ENCODE measurements around the gene GPATCH11. TPM values are rescaled to one million over a fixed set of nuclear protein-coding genes. Genes with fewer than 3 reads are reported as not detected.

GPATCH11 gene
- 4.0 TPM for total RNA-seq

- DNase-seq (ENCODE audit: low read depth in 2 of 3, low spot score in 2 of 3), result peak; percentile 91 to 94 (median 92)
Measured at GRCh38 chr2:37083873-37084794, at the start of gene GPATCH11, which contains the start of gene HEATR5B. GPATCH11 (plus strand) TSS chr2:37084518; CDS start chr2:37088382, 3,864 bp downstream. HEATR5B (minus strand) TSS chr2:37084372; CDS start chr2:37083414, 958 bp downstream.

GRCh38 chr2:37037771-37038170 is 46.5 kb upstream of the GPATCH11 start:
- no peak for DNase-seq (ENCODE audit: low read depth in 2 of 3, low spot score in 2 of 3)

GRCh38 chr2:37039580-37039979 is 44.7 kb upstream of the GPATCH11 start:
- no peak for DNase-seq (ENCODE audit: low read depth in 2 of 3, low spot score in 2 of 3)

DNA sequence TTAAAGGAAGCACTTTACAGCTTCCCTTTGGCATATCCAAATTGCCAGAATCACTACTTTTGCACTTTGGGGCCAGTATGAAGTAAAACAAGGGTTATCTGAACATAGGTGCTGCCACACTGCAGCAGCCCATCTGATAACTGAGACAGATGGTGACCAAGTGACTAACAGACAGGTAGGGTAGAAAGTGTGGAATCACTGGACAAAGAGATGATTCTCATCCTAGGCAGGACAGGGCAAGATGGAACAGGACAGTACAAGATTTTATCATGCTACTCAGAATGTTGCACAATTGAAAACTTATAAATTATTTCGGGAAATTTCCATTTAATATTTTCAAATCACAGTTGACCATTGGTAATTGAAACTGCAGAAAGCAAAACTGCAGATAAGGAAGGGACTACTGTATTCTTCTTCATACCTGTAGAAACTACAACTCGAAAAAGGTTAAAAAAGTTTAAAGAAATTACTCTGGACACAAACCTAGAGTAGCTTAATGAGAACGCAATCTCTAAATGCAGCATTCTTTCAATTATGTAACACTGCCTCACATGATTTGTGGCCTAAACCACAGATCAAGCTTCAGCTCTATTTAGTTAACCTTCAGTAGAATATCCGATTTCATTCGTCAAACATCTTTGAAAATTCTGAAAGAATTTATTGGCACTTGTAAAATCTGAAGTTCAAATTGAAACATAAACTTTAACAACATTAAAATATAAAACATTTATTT is 31.6 kb upstream of the GPATCH11 start:
- no peak for DNase-seq (ENCODE audit: low read depth in 2 of 3, low spot score in 2 of 3)

DNA sequence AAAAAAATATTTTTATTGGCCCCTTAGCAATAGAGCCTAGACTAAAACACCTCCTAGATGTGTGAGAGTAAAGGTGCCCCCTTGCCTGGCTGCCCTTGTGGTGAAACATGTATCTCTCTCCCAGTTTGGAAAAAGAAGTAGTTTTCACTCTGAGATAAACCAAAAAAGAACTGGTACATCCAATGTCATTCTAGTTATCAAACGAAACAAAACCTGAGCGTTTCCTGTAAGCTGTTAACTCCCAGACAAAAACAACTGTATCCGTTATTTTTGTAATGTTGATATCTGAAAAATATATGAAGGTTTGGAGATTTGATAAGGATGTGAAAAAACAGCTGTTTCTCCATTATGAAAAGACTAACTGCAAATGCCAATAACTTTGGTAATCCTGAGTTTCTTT is 24.5 kb upstream of the GPATCH11 start:
- no peak for DNase-seq (ENCODE audit: low read depth in 2 of 3, low spot score in 2 of 3)

DNA sequence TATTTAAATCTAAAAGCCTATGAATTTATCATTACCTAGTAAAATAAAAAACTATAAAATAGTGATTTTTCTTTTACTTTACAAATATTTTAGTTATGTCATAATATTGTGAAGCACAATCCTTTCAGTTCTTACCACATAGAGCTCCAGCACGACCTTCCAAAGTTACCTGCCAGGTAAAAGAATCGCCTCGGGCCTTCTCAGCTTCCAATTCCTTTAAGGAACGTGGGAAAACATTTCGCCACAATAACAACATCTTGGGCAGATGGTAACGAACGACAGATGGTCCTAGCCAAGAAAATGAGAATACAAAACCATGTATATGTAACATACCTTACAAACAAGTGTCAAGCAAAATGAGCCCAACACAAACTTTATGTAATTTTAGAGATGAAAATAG is 23.9 kb upstream of the GPATCH11 start:
- no peak for DNase-seq (ENCODE audit: low read depth in 2 of 3, low spot score in 2 of 3)

DNA sequence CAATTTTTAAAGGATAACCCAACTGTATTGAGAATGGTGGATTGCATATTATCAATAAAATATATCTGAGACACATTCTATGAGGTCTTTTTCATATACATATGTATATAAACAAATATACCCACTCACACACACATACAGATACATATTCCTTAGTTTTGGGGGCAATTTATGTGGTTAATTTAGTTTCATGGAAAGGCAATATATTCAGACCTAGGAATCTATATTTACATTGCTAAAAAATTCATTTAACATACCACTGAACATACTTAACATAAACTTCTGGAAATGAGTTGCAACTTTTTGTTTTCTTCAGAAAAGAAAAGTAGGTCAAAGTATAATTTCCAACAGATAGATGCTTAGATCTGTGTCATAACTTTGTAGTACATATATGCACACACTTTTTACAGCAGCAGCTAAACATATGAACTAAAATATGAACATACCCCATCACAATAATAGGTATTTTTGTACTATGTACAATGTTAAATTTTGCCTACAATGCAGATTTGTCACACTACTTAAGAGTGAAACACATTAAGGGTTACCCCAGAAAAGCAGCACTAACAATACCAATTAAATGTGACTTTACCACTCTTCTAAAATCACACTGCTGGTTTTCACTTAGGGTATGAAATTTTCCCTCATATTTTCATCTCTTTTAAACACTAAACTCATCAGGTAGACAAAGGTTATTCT is 23.2 kb upstream of the GPATCH11 start:
- no peak for DNase-seq (ENCODE audit: low read depth in 2 of 3, low spot score in 2 of 3)

- no peak for DNase-seq (ENCODE audit: low read depth in 2 of 3, low spot score in 2 of 3)
Measured at GRCh38 chr2:37061776-37062175, 22.5 kb upstream of the GPATCH11 start.

DNA sequence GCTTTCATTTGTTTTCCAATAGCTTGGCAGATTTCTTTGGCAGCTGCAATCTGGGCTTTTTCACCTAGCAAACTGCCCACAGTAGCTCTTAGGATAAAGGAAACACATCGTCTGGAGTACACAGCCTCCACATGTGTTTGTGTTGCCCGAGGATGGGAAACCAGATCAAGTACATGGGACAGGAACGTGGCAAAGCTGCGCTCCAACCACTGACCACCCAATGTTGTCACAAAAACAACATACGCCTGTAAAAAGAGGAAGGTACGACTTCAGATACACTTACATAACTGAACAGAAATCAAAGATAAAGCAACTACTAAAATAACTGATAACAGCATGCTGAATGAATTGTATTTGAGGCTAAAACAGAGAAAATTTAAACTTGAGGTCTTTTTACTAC is 15.6 kb upstream of the GPATCH11 start:
- no peak for DNase-seq (ENCODE audit: low read depth in 2 of 3, low spot score in 2 of 3)

DNA sequence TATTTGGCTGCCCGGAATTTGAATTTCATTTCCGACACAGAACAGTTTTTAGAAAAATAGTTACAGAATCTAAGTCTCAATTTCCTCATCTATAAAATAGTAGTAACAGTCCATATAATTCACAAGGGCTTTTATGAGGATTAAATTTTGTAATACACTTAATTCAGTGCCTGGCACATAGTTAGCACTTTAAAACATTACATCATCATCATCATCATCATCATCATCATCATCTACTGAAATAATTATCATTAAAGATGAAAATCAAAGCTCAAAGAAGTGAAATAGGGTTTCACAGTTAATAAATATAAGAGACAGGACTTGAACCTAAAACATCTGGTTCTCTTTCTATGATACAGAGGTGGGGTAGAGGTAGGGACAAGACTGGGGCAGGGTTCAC is 13.4 kb upstream of the GPATCH11 start:
- DNase-seq (ENCODE audit: low read depth in 2 of 3, low spot score in 2 of 3), result no peak

- peak in 2 of 3 donors; percentile 67 to 92 for DNase-seq (ENCODE audit: low read depth in 2 of 3, low spot score in 2 of 3)
Measured at GRCh38 chr2:37080266-37080665, 4.1 kb upstream of the GPATCH11 start.

GRCh38 chr2:37080689-37081088 is 3.6 kb upstream of the GPATCH11 start:
- peak in 2 of 3 donors; percentile 42 to 62 for DNase-seq (ENCODE audit: low read depth in 2 of 3, low spot score in 2 of 3)

GRCh38 chr2:37084797-37085196 is 479 bp downstream of the GPATCH11 start:
- DNase-seq (ENCODE audit: low read depth in 2 of 3, low spot score in 2 of 3), result no peak

- peak in 1 of 3 donors; percentile 31 for DNase-seq (ENCODE audit: low read depth in 2 of 3, low spot score in 2 of 3)
Measured at GRCh38 chr2:37085731-37086147, 1.4 kb downstream of the GPATCH11 start.

DNA sequence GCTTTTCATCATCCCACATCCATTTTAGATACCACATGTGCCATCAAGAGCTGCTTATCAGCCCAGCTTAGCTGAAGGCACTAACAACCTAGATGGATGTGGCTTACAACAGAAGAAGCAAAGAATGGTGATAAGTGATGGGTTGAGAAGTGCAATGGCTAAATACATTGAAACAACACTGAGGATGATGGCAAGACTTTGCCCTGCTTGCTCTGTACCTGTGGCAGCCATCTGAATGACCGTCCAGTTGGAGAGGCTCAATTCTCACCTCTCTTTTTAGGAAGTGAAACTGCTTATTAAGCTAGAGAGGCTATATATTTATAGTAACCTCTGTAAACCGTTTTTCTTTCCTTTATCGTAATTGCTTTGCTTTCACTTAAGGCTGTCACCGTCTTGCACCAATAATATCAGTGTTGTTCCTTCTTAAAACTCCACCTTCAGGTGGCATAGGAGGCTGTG is 5.7 kb downstream of the GPATCH11 start:
- no peak for DNase-seq (ENCODE audit: low read depth in 2 of 3, low spot score in 2 of 3)

DNA sequence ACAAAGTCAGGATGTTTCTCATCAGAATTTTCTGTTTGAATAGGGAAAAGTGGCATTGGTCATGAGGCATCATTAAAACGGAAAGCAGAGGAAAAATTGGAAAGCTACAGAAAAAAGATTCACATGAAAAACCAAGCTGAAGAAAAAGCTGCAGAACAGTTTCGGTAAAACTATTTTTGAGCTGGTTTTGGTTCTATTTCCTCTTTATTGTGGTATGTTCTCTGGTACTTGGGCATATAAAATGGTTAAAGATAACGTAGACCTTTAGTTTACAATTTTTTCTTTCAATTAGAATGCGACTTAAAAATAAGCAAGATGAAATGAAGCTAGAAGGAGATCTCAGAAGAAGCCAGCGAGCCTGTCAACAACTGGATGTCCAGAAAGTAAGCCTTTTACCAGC is 7.6 kb downstream of the GPATCH11 start:
- no peak for DNase-seq (ENCODE audit: low read depth in 2 of 3, low spot score in 2 of 3)

GRCh38 chr2:37096568-37096967 is 12.2 kb downstream of the GPATCH11 start:
- DNase-seq (ENCODE audit: low read depth in 2 of 3, low spot score in 2 of 3), result no peak

GRCh38 chr2:37098416-37099118 is 14.2 kb downstream of the GPATCH11 start:
- DNase-seq (ENCODE audit: low read depth in 2 of 3, low spot score in 2 of 3), result no peak

DNA sequence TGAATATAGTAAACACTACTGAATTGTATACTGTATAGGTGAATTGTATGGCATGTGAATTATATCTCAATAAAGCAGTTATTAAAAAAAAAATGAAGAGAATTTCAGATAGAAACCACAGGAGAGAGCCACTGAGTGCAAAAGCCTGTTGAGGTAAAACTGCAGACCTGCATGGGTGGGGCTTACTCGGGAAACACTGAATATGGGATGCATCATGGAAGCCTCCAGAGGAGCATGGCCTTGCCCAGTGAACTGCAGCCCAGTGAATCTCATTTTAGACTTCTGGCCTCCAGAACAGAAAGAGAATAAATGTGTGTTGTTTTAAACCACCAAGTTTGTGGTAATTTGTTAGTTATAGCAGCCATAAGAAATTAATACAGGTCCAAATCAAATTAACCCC is 15.7 kb downstream of the GPATCH11 start:
- no peak for DNase-seq (ENCODE audit: low read depth in 2 of 3, low spot score in 2 of 3)

GRCh38 chr2:37102588-37102987 is 18.3 kb downstream of the GPATCH11 start:
- DNase-seq (ENCODE audit: low read depth in 2 of 3, low spot score in 2 of 3), result no peak
